IMR-90 (cell line): ENCODE data around the gene SLC23A3. TPM values are rescaled to one million over a fixed set of nuclear protein-coding genes. Genes with fewer than 3 reads are reported as not detected.

Source experiments
- ATAC-seq: fragments of 200-7000 bp; cut with Tn5 transposase; 2 replicates; pipeline ENCODE4 v1.9.1; 2020; ENCODE audit warnings: low read depth, mild to moderate bottlenecking, moderate library complexity
- BruUV-seq: library from RNA; stranded (reverse); fragments of 400-500 nt; replicated peaks from 2 replicates; lab custom pipeline; 2021; lab: Mats Ljungman, UMichigan
- CTCF ChIA-PET: fragments of 300-600 bp; formaldehyde crosslinking; extraction: SDS; loops from one replicate; lab custom pipeline; 2021; ENCODE audit warnings: antibody characterized with exemption; lab: Yijun Ruan, JAX
- POLR2A ChIA-PET: fragments of 300-600 bp; sonication (Branson Sonifier 250); formaldehyde crosslinking; loops from one replicate; lab custom pipeline; 2022; ENCODE audit warnings: antibody characterized with exemption; ENCODE audit not compliant: unreplicated experiment; lab: Charles Lee
- DNase-seq: peaks from one replicate; pipeline ENCODE4 v3.0.0; 2013
- H2AFZ ChIP-seq: replicated peaks from 2 replicates; pipeline ENCODE3; 2013; ENCODE audit warnings: low read length, mild to moderate bottlenecking; ENCODE audit not compliant: poor library complexity
- H2AK5ac ChIP-seq: 2 replicates; pipeline ENCODE4 v1.6.1; 2013; ENCODE audit warnings: low read depth, low read length, inconsistent platforms
- H2AK9ac ChIP-seq: replicated peaks from 2 replicates; pipeline ENCODE3; 2013; ENCODE audit warnings: mild to moderate bottlenecking, low read depth, low read length, moderate library complexity; ENCODE audit not compliant: poor library complexity
- H2BK120ac ChIP-seq: 2 replicates; pipeline ENCODE4 v1.6.1; 2013; ENCODE audit warnings: low read depth, low read length, inconsistent platforms
- H2BK15ac ChIP-seq: 3 replicates; pipeline ENCODE4 v1.6.1; 2013; ENCODE audit warnings: low read depth, low read length, inconsistent platforms
- H2BK20ac ChIP-seq: 2 replicates; pipeline ENCODE4 v1.6.1; 2013; ENCODE audit warnings: low read depth, mild to moderate bottlenecking, inconsistent platforms, low read length, moderate library complexity
- H2BK5ac ChIP-seq: 2 replicates; pipeline ENCODE4 v1.6.1; 2013; ENCODE audit warnings: mild to moderate bottlenecking, low read depth, low read length, inconsistent platforms; ENCODE audit not compliant: poor library complexity, severe bottlenecking
- H3K14ac ChIP-seq: replicated peaks from 2 replicates; pipeline ENCODE4 v1.6.1; 2013; ENCODE audit warnings: low read depth, low read length, inconsistent platforms
- H3K18ac ChIP-seq: 2 replicates; pipeline ENCODE4 v1.6.1; 2013; ENCODE audit warnings: low read depth, low read length, control low read depth
- H3K23ac ChIP-seq: 2 replicates; pipeline ENCODE4 v1.6.1; 2013; ENCODE audit warnings: low read depth, low read length, inconsistent platforms
- H3K27ac ChIP-seq: 2 replicates; pipeline ENCODE4 v1.5.1; 2013; ENCODE audit warnings: mild to moderate bottlenecking, control low read depth, low read length; ENCODE audit not compliant: insufficient read depth
- H3K27me3 ChIP-seq: 2 replicates; pipeline ENCODE4 v1.6.1; 2013; ENCODE audit warnings: low read length; ENCODE audit not compliant: control insufficient read depth, insufficient read depth
- H3K36me3 ChIP-seq: 2 replicates; pipeline ENCODE4 v1.6.1; 2013; ENCODE audit warnings: low read length, mixed read lengths; ENCODE audit not compliant: control insufficient read depth, insufficient read depth
- H3K4ac ChIP-seq: 2 replicates; pipeline ENCODE4 v1.6.1; 2013; ENCODE audit warnings: low read depth, low read length, inconsistent platforms
- H3K4me1 ChIP-seq: 2 replicates; pipeline ENCODE4 v1.6.1; 2013; ENCODE audit warnings: low read length, mixed read lengths; ENCODE audit not compliant: control insufficient read depth, insufficient read depth
- H3K4me2 ChIP-seq: 2 replicates; pipeline ENCODE4 v1.6.1; 2013; ENCODE audit warnings: low read depth, mild to moderate bottlenecking, control low read depth, low read length, moderate library complexity
- H3K4me3 ChIP-seq: 2 replicates; pipeline ENCODE4 v1.5.1; 2013; ENCODE audit warnings: low read depth, mild to moderate bottlenecking, control low read depth, low read length, moderate library complexity; ENCODE audit not compliant: insufficient read depth
- H3K56ac ChIP-seq: 2 replicates; pipeline ENCODE4 v1.6.1; 2013; ENCODE audit warnings: low read length, inconsistent platforms; ENCODE audit not compliant: insufficient read depth; ENCODE audit errors: extremely low read depth
- H3K79me1 ChIP-seq, 2 experiments: 2 replicates each; pipeline ENCODE4 v1.6.1; 2013; ENCODE audit warnings: low read length in 2 of 2, inconsistent platforms in 1 of 2, low read depth in 1 of 2
- H3K9ac ChIP-seq: 2 replicates; pipeline ENCODE4 v1.6.1; 2013; ENCODE audit warnings: low read depth, low read length, control low read depth
- H3K9me1 ChIP-seq: 2 replicates; pipeline ENCODE4 v1.6.1; 2013; ENCODE audit warnings: low read length, inconsistent platforms; ENCODE audit not compliant: insufficient read depth
- H3K9me3 ChIP-seq: 2 replicates; pipeline ENCODE4 v1.6.1; 2013; ENCODE audit warnings: low read length; ENCODE audit not compliant: control insufficient read depth, insufficient read depth
- H4K20me1 ChIP-seq: 2 replicates; pipeline ENCODE4 v1.6.1; 2013; ENCODE audit warnings: low read length, inconsistent platforms; ENCODE audit not compliant: insufficient read depth
- H4K5ac ChIP-seq: 2 replicates; pipeline ENCODE4 v1.6.1; 2013; ENCODE audit warnings: mild to moderate bottlenecking, low read depth, low read length, control low read depth
- H4K8ac ChIP-seq, 2 experiments: 2 replicates each; pipeline ENCODE4 v1.6.1; 2013; ENCODE audit warnings: low read depth in 2 of 2, low read length in 2 of 2, control low read depth in 1 of 2, inconsistent platforms in 1 of 2
- H4K91ac ChIP-seq: 2 replicates; pipeline ENCODE4 v1.6.1; 2013; ENCODE audit warnings: low read depth, low read length, inconsistent platforms; ENCODE audit not compliant: insufficient read depth
- BHLHE40 ChIP-seq: fragments of 150-350 bp; IDR thresholded peaks from 2 replicates; pipeline ENCODE4 v1.6.1; 2016; ENCODE audit warnings: mild to moderate bottlenecking, low read depth, low read length
- SMC3 ChIP-seq: fragments of 150-350 bp; IDR thresholded peaks from 2 replicates; pipeline ENCODE4 v1.6.1; 2016; ENCODE audit warnings: low read depth, mild to moderate bottlenecking, antibody characterized with exemption, low read length, moderate library complexity
- WGBS, 2 experiments: methylation state at CpG; one replicate each; pipeline versions ENCODE4 v1.1.5 to v1.1.7; 2013; ENCODE audit warnings: missing lambda C conversion rate in 2 of 2; ENCODE audit not compliant: insufficient read length in 1 of 2; ENCODE audit errors: extremely low coverage in 2 of 2; 5-methylcytosine and 5-hydroxymethylcytosine counted together
- dilution Hi-C: fragments of 300-500 bp; cut with HindIII; formaldehyde crosslinking; loops from one replicate; pipeline ENCODE4 v1.14.3; 2018; ENCODE audit warnings: low sequenced_read_pairs; ENCODE audit not compliant: unreplicated experiment
- in situ Hi-C: fragments of 300-500 bp; cut with MboI; formaldehyde crosslinking; loops from 3 replicates; pipeline ENCODE4 v1.14.3; 2019; ENCODE audit warnings: low sequenced_read_pairs, inconsistent platforms, mixed read lengths
- intact Hi-C: fragments of 100-400 bp; cut with micrococcal nuclease; formaldehyde crosslinking; loops from 2 replicates; pipeline ENCODE4 v1.10.0; 2022
- polyA plus RNA-seq, 3 experiments: library from polyadenylated mRNA; depleted of rRNA; stranded (reverse); fragments of >200 nt; gene quantifications; 2 replicates each; pipeline ENCODE4 v1.2.3, GENCODE V29; 2012; ENCODE audit warnings: low replicate concordance in 1 of 3
- total RNA-seq: library from RNA; depleted of rRNA; stranded (reverse); fragments of >200 nt; gene quantifications from 2 replicates; pipeline ENCODE4 v1.2.3, GENCODE V29; 2012

The SLC23A3 gene
- total and polyA plus RNA-seq, 2 of the 4 experiments (the other 2 are of a cell fraction) = 0.18 to 0.65 TPM

DNA sequence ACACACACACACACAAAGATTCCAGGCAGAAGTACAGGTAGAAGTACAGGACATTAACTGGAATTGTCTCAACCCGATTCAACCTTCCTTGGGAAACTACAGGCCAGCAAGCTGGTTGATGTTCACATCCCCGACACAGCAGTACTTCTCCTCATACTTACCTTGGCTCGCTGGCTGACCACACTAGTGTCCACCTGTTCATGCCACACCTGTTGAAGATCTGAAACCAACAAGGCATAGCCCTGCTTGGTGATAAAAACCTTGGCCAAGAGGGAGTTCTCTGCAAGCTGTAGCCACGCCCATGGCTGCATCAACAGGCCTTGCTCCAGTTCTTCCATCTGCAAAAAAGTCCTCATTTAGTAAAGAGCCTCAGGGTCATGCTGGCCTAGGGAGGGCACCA lies 11.8 kb downstream of the SLC23A3 start:
- H3K23ac ChIP-seq = no peak overlapping the region
- no peak for DNase-seq

More for the DNA sequence above, 11.8 kb downstream of the SLC23A3 start:
- in situ Hi-C loops = no loop called here
- Histone ChIP-seq H3K4me3 (no peak overlapping the region), H3K14ac (no peak overlapping the region), H3K4me2 (no peak overlapping the region), H3K36me3 (0 out of 2 replicates have a peak, but pooled peaks cover 3% of the 10 kb centered on the region), H2BK20ac (no peak overlapping the region), H2BK15ac (no peak overlapping the region), H3K9ac (no peak overlapping the region), H3K56ac (no peak overlapping the region), H4K5ac (no peak overlapping the region), H4K20me1 (no peaks in the 10 kb centered on the region), H2AFZ (no peak overlapping the region), H4K8ac (no peak overlapping the region), H4K91ac (no peak overlapping the region), H3K79me1 (peaks cover 5 to 17% of the 10 kb centered on the region in 2 experiments; a peak in 2 of 4 replicates), H3K27ac (no peak overlapping the region), H3K4me1 (peaks cover 3% of the 10 kb centered on the region; the same call in 1 of the 2 replicates), H2BK5ac (no peak overlapping the region), H3K9me1 (no peaks in the 10 kb centered on the region; the same call in 1 of the 2 replicates), H2AK9ac (no peak overlapping the region), H3K27me3 (no peaks in the 10 kb centered on the region), H3K9me3 (no peaks in the 10 kb centered on the region), H2AK5ac (peak overlapping the region; percentile 23; the same call in 1 of the 2 replicates), H2BK120ac (no peak overlapping the region), H3K18ac (no peak overlapping the region), H3K4ac (no peak overlapping the region)
- ChIA-PET POLR2A (no interaction called here), CTCF (interaction anchor here (0.6 to 1.3 kb wide), 3 partner anchors 99 to 211 kb away, joined by 3 to 4 read pairs (median 3); no protein-coding TSS in a partner anchor)
- intact Hi-C loops = no loop called here
- WGBS, 2 experiments = 90% methylated on average over 1 of the region's 4 CpGs; no CpG with 5 or more reads in 1 of the 2 experiments
- no peak for TF ChIP-seq BHLHE40
- TF ChIP-seq SMC3 = no peak
- ATAC-seq = no peak
- dilution Hi-C loops = no loop called here
- BruUV-seq = no TSS peak
